NCI-H510A (cell line): ENCODE results near the gene SLAMF1.

Experiments used
- DNase-seq: peaks from one replicate; lab custom pipeline; 2025; lab: John Stamatoyannopoulos, UW

SLAMF1 gene

GRCh38 chr1:160625321-160625720 lies 21.5 kb downstream of the SLAMF1 start:
- DNase-seq = no peak

DNA sequence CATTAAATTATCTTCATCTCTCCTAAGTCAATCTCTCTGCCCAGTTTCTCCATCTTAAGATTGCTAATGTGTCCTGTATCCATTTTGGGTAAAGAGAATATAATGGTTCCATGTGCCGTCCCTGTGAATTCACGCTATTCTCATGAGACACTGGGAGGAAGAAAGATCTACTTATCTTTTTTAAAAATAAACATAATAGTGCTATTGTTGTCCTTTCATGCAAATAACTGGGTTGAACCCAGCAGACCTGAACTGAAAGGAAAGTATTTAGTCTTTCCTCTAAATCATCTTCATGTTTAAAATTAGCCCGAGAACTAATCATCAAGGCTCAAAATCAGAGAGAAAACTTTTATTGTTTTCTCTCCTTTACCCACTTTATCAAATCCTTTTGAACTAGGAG lies 22.4 kb downstream of the SLAMF1 start:
- DNase-seq = no peak

- DNase-seq = no peak
Observed at GRCh38 chr1:160623862-160624261, 23.0 kb downstream of the SLAMF1 start.

GRCh38 chr1:160623227-160623633 lies 23.6 kb downstream of the SLAMF1 start:
- no peak for DNase-seq

- no peak for DNase-seq
Observed at GRCh38 chr1:160622501-160623226, 24.2 kb downstream of the SLAMF1 start.

DNA sequence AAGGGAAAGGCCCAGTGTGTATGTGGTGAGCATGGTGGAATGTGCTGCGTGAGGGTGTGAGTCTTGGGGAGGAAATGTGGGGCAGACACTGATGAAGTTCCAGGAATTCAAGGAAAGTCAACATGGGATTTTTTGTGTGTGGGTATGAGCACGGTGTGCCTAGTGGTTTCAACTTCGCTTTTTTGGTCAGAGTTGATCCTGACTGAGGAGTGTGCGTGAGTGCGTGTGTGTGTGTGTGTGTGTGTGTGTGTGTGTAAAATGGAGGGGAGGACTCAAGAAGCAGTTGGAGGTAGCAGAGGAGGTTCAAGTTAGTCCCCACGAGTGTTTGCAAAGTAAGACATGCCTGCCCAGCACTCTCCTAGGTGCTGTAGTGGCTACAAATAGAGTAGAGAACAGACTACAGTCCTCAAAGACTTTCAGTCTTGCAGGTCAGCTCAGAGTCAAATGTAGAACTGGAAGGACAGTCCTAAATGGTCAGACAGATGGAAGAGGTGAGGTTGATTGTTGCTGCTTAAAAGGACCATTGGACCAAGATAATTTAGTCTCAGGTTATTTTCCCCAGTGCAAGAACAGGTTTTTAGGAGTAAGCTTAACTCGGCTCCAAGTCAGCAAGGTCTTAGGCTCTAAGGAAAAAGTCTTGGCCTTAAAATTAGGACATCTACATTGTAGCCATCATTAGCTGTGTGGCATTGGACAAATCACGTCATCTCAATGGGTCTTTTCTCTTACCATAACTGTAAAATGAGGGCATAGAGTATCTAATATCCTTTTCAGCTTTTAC lies 25.0 kb downstream of the SLAMF1 start:
- DNase-seq = no peak

DNA sequence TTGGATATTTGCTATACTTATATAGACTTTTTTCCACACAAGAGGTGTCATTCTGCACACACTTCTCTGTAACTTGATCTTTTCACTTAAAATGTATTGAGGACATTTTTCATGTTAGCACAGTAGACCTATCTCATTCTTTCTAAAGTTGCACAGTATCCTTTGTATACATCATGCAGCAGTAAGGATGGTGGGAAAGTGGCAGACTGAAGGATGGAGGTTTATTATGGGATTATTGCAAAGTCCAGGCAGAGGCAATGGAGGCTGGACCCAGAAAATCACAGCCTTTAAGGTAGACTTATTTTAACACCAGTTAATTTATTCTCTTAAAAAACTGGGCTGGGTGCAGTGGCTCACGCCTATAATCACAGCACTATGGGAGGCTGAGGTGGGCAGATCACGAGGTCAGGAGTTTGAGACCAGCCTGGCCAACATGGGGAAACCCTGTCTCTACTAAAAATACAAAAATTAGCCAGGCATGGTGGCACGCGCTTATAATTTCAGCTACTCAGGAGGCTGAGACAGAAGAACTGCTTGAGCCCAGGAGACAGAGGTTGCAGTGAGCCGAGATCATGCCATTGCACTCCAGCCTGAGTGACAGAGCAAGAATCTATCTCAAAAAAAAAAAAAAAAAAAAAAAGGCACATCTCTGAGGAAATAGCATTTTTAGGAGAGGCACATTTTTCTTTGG lies 25.8 kb downstream of the SLAMF1 start:
- no peak for DNase-seq

DNA sequence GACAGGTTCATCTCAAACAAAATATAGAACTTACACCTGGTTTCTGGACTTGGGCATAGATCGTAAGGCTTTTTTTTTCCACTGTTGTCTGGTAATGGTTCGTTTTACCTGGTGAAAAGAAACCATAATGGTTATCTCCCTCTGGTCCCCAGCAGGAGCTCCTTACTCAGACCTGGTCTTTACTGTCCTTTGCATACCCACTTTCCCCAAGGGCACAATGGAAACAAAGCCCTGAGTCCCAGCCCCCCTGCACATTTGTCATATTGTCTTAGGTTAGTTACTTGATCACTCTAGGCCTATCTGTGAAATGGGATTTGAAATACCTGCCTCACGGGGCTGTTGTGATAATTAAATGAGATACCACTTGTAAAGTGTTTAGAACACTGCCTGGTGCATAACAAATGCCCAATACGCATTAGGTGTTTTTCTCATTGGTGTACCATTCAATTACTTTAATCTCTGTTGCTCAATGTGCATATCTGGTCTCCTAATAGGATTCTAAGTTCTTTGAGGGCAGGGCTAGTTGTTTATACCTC lies 27.0 kb downstream of the SLAMF1 start:
- no peak for DNase-seq

DNA sequence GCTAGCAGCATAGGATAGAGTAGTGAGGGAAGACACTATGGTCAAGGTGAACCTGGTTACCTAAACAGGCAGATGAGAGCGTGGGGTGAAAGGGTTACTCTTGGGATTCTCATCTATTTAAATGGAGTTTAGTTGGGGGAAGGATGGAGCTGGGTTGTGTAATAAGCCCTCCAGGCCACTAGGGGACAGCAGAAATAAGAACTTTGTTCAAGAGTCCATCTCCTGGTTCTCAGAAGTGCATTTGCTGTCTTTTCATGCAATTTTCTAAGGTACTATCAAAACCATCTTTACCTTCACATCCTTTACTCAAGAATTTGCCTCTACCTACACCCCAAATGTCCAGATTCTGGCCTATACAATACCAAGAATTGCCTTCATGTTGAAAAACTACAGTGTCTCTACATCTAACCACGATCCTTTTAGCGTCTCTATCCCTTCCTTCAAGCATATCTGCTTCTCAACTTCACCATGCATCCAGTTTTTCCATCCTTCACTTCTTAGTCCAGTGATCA lies 28.0 kb downstream of the SLAMF1 start:
- no peak for DNase-seq

DNA sequence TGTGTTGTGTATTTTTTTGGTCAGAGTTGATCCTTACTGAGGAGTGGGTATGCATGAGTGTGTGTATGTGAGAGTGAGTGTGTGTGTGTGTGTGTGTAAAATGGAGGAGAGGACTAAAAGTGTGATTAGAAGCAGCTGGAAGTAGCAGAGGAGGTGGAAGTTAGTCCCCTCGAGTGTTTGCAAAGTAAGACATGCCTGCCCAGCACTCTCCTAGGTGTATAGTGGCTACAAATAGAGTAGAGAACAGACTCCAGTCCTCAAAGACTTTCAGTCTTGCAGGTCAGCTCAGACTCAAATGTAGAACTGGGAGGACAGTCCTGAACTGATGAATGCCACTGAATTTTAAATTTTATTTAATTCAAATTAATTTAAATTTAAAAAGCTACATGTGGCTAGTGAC lies 28.5 kb downstream of the SLAMF1 start:
- no peak for DNase-seq

DNA sequence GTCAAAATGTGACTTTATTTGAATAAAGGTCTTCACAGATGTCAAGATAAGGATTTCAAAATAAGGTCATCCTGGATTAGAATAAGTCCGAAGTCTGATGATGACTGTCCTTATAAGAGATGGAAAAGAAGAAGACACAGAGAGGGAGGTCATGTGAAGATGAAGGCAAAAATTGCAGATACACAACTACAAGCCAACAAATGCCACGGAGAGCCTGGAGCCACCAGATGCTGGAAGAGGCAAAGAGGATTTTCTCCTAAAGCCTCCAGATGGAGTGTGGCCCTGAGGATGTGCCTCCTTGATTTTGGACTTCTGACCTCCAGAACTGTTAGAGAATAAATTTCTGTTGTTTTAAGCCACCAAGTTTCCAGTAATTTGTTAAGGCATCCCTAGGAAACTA lies 31.2 kb downstream of the SLAMF1 start:
- DNase-seq = no peak

- DNase-seq = no peak
Observed at GRCh38 chr1:160614410-160614809, 32.4 kb downstream of the SLAMF1 start.

DNA sequence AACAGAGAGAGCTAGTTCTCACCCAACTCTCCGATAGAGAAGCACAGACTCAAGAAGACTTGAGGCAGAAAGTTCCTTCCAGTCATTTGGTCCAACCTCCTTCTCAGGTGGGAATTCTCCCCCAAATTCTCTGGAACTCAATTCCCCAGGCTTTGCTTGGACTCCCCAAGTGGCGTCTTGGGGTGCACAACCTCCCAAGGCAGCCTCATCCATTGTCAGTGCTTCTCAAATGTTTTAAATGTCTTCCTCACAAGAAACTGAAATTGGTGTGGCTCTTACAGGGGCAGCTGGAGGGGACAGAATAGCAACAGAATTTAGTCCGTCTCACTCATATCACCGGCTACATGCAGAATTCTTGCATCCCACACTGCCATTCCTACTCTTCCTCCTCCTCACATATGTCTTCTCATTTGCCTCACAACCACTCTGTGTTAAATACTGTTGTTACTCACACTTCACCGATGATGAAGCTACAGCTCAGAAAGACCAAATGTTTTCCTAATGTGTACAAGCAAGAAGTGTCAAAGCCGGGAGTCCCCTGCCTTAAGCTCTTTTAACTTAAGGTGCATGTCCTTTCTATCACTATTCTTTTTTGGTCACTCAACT lies 34.1 kb downstream of the SLAMF1 start:
- DNase-seq = no peak

- DNase-seq = no peak
Observed at GRCh38 chr1:160610569-160611242, 36.1 kb downstream of the SLAMF1 start.

DNA sequence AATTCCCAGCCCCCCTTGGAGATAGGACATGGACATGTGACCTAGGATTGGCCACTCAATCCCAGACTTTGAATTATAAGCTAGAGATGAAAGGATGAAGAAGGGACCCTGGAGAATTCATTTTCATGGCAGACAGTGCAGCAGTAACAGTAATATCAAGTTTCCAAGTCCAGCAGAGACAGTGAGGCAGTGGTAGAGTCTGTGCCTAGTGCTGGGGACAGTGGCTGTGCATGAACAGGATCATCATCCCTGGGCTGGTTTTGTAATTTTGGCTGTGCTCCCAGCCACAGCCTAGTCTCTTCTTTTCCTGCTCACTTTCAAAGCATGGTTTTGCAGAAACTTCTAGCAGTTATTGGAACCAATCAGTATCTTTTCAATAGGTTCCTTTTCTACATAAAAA lies 37.9 kb downstream of the SLAMF1 start:
- no peak for DNase-seq

- no peak for DNase-seq
Observed at GRCh38 chr1:160608514-160608913, 38.3 kb downstream of the SLAMF1 start.

DNA sequence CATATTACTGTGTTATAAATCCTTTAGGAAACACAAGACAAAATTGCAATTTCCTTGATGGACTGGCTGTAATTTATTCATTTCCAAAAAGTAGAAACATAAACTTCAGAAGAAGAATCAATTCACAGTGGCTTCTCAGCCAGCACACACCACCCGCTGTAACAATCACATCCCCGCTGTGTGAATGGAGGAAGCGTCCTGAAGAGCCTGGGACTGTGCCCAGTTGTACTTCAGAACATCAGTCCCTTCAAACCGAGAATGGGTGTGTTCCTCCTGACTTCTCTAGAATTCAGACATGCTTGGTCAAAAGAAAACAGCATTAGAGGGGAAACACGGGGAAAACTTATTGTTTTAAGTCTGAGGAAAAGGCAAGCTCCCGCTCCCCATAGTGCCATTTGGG lies 38.8 kb downstream of the SLAMF1 start:
- no peak for DNase-seq

- no peak for DNase-seq
Observed at GRCh38 chr1:160607672-160608032, 39.2 kb downstream of the SLAMF1 start.

- DNase-seq = peak; percentile 8
Observed at GRCh38 chr1:160607011-160607671, 39.7 kb downstream of the SLAMF1 start.

DNA sequence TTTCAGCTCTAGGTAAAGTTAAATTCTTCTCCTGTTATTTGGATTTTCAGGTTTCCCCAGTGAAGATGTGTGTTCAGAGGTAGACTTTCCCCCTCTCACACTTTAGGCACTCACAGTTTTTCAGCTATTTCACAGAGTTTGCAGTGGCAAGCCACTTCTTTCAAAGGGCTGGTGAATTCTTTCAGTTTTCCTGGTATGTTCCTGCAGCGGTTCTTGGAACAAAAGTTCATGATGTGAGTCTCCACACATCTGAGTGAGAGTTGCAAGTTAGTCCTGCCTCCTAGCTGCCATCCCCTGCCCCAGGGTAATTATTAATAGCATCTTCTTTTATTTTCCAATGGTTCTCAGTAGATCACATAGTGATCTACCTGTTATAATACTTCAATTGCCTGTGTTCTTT lies 40.2 kb downstream of the SLAMF1 start:
- no peak for DNase-seq
